Glomerular visceral epithelial cell (primary cell): ENCODE results near the gene CCDC77.
"Not testable (repeated sequence)": the region's sequence is repeated elsewhere in the genome, so short reads cannot be mapped to it uniquely, and the experiment has no call there.

Experiments used
- DNase-seq: peaks from one replicate; pipeline ENCODE4 v3.0.0-alpha.2; 2016; ENCODE audit errors: extremely low spot score

Gene CCDC77

DNA sequence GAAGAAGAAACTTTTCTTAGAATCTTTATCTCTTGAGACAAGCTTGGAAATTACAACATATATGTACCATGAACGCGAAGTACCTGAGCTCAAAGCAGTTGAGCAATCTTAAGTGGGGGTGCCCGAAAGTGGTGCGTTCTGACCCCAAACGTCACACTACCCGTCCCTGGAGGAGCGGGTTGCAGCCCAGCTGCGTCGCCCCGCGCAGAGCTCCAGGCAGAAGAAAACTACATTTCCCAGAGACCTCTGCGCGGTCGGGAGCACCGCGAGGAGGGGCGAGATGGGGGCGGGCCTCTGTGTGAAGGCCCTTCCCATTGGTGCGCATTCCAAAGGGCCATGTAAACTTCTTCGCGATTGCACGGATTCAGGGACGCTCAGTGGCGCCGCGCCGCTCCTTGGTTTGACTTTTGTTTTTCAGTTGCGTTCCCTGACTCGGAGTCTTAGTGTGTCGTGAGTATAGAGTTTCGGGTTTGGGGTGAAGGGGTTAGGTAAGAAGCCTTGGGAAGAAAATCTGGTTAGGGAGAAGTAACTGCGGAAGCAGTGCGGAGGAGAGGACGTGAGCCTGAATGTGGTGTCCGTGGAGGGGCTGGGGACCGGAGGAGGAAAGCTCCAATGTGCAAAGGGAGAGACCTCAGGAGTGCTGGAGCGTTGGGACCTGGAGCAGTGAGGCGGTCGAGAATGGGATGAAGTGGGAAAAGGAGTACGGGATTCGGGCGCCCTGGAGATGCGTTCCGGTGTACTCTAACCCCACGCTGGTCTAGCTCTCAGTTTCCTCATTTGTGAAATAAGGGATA, at the start of gene CCDC77:
TSS of gene CCDC77 (plus strand) at position 410 of the 794 bp plus-strand sequence. CDS start 7,740 bp downstream, outside the sequence.
- peak; percentile 89 for DNase-seq

GRCh38 chr12:356276-356988, 45.0 kb upstream of the CCDC77 start:
- DNase-seq, result peak; percentile 36

DNA sequence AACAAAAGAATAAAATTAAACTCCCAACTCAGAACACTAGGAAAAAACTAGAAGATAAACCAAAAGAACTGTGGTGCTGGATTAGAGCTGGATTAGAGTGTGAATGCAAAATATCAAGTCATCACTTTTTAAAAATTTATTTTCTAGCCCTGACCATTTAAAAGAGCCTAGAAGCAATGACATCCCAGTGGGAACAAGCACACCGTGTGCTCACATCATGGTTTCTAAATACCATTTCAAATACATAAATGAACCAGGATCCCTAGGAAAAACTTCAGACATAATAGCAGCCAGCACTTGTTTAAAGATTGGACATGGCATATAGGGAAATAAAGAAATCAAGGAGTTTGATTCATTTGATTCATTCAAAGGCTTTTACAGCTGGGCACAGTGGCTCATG, 42.4 kb upstream of the CCDC77 start:
- DNase-seq, result no peak

- no peak for DNase-seq
Observed at GRCh38 chr12:366820-367219, 34.6 kb upstream of the CCDC77 start.

DNA sequence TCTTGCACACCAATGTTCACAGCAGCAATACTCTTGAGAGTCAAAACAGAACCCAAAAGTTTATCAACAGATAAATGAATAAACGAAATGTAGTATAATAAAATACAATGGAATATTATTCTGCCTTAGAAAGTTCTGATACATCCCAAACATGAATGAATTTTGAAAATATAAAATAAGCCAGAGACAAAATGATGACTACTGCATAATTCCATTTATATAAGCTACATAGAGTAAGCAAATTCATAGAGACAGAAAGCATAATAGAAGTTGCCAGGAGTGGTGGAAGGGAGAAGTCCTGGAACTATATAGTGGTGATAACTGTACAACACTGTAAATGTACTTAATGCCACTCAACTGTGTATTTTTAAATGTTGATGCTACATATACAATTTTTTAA, 33.5 kb upstream of the CCDC77 start:
- no peak for DNase-seq

- not testable (repeated sequence) for DNase-seq
Observed at GRCh38 chr12:370739-371485, 30.5 kb upstream of the CCDC77 start.

GRCh38 chr12:386651-387050, 14.8 kb upstream of the CCDC77 start:
- peak; percentile 28 for DNase-seq

- DNase-seq, result no peak
Observed at GRCh38 chr12:388012-388411, 13.4 kb upstream of the CCDC77 start.

DNA sequence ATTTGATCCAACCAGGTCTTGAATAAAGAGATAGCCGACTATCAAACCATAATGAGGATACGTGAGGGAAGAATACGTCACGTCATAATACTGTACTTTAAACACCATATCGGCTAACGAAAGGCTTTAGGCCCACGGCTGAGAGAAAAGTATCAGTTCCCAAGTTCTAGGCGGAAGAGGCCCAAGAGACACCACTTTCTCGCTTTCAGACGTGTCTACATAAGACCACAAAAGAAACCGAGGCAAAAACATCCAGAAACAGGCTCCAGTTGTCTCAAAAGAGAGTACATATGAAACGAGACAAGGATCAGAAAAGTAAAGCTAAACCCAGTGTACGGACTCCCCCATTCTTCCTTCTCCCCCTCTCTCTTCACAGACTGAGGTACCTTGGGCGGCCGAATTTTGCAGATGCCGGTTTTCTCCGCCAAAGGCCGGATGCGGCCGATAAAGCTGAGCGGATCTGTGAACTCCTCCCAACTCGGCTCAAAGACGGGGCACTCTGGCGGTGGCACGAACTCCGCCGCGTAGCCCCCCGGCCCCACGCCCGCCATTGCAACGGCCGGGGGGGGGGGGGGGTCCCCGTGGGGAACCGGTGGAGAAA, 12.8 kb upstream of the CCDC77 start:
- peak; percentile 19 for DNase-seq

GRCh38 chr12:389142-390096, 12.0 kb upstream of the CCDC77 start, which contains the start of gene KDM5A:
Gene KDM5A (minus strand): TSS chr12:389320. CDS start chr12:389091, 229 bp downstream.
- peak; percentile 88 for DNase-seq

DNA sequence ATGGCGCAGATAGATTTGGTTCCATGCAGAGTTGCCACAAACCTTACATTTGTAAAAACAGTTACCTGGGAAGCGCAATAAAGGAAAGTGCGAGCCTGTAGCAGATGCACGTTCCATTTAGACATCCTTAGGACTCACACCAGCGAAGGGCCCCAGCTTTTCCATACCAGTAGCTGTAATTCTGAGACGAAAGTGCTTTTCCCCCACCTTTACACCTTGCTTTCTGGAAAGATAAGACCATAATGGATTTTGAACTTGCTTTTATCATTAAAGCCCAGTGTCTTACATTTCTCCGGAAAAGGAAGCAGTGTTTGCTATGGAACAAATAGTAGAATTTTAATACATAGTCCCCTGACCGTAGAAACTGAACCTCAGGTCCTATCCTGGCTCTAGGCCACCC, 616 bp upstream of the CCDC77 start:
- no peak for DNase-seq

- peak; percentile 13 for DNase-seq
Observed at GRCh38 chr12:402029-402389, 565 bp downstream of the CCDC77 start.

- DNase-seq, result no peak
Observed at GRCh38 chr12:414859-415258, 13.4 kb downstream of the CCDC77 start.

- DNase-seq, result no peak
Observed at GRCh38 chr12:418432-418831, 17.0 kb downstream of the CCDC77 start.

DNA sequence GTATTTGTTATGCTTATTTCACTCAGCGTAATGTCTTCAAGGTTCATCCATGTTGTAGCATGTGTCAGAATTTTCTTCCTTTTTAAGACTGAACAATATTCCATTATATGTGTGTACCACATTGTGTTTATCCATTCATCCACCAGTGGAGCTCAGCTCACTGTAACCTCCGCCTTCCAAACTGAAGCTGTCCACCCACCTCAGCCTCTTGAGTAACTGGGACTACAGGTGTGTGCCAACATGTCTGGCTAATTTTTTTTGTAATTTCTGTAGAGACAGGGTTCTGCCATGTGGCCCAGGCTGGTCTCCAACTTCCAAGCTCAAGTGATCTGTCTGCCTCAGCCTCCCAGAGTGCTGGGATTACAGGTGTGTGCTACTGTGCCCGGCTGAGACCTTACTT, 21.1 kb downstream of the CCDC77 start:
- no peak for DNase-seq

GRCh38 chr12:435737-436136, 34.3 kb downstream of the CCDC77 start:
- DNase-seq, result not testable (repeated sequence)

GRCh38 chr12:442235-442884, 40.9 kb downstream of the CCDC77 start:
- peak; percentile 46 for DNase-seq

- no peak for DNase-seq
Observed at GRCh38 chr12:447141-447540, 45.7 kb downstream of the CCDC77 start.

GRCh38 chr12:449203-449602, 47.8 kb downstream of the CCDC77 start:
- no peak for DNase-seq

DNA sequence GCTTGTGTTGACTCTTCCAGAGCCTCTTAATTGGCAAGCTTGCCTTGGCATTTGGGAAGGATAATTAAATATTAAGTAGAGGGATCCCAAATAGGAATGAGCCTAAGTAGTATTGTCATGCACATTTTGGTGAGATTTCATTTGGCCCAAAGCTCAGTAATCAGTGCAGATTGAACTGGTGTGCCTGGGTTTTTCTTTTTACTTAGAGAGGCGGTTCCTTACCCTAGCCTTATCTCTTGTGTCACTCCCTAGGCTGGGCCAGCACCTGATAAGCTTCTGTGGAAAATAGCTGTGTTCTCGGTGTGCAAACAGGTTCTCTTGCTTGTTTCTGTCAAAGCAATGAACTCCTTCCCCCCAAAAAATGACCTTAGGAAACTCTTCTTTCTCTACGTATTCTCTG, 49.0 kb downstream of the CCDC77 start:
- DNase-seq, result no peak
